GM18505 (cell line): ENCODE data around the gene NFAM1.

Source experiments
- ATAC-seq: cut with Tn5 transposase; IDR thresholded peaks from one replicate; pipeline ENCODE4 v1.9.1; 2021; ENCODE audit not compliant: unreplicated experiment
- POLR2A ChIP-seq: IDR thresholded peaks from 4 replicates; pipeline ENCODE4 v1.6.1; 2011; ENCODE audit warnings: borderline replicate concordance; ENCODE audit not compliant: insufficient read depth, insufficient read length; ENCODE audit errors: extremely low read depth

Gene NFAM1

DNA sequence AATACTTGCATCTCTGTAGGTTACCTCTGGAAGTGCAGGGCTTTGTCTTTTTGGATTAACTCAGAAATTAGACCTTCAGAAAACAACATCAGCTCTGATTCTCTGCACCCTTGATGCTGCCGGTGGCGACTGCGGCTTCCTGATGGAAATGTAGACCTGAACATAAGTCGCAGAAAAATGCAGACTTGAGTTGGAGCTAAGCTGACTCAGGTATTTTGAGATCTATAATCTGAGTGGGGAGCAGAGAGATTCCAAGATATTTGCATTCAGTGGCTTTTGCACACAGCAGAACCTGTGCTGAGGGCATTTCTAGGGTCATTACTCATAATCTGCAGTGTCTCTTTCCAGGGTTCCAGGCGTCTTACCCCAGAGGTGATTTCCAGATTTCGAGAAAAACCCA is 18.7 kb upstream of the NFAM1 start:
- no peak for ATAC-seq
- TF ChIP-seq POLR2A, result no peak

DNA sequence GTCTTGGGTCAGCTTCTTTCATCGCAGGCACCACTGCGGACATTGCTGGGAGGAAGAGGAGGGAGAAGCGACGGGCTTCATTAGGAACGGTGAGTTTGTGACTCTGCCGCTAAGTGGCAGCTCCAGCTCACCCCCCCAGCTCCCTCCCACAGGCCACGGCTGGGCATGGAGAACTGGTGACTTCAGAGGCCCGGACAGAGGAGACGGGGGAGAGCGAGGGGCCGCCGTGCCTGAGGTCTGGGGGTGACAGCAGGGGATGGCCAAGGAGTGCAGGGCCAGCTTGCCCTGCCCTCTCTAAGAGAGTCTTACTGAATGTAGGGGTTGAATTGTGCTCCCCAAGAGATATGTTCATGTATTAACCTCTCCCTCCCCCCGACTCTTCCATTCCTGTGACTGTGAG is 13.9 kb upstream of the NFAM1 start:
- no peak for TF ChIP-seq POLR2A
- no peak for ATAC-seq

DNA sequence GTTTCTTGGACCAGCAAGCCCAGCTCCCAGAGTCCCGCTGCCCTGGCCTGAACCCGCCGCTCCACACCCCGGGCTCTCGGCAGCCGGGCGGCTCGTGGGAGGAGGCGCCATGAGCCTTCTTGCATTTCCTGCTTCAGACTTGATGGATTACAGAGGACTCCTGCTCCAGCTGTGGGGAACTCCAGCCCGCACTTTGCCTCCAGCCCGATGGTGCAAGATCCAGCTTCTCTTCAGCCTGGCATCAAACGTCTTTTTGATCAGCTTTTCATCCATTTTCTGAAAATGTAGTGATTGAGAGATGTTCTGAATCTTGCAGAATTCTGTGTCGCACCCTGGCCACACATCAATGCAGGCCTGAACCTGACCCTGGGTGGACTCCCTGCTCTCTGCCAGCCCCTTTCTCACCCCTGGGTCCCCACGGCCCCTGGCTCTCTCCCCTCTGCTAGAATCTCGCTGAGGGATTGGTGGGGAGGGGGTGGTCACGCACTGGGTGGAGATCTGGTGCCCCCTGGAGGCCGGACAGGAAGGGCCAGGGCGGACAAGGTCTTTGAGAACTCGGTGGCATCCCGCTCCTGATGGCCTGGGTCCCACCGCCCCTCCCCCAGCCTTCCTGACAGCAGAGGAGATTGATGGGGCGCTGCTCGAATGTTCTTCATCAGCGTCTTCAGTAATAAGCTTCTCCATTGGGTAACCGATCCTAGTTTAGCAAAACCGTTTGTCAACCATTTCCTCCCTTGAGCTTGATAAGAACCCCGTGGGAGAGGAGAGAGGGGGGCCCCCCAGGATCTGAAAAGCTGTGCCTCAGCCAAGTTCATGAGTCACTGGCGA is 12.1 kb upstream of the NFAM1 start:
- peak; percentile 52 for TF ChIP-seq POLR2A
- ATAC-seq, result no peak

DNA sequence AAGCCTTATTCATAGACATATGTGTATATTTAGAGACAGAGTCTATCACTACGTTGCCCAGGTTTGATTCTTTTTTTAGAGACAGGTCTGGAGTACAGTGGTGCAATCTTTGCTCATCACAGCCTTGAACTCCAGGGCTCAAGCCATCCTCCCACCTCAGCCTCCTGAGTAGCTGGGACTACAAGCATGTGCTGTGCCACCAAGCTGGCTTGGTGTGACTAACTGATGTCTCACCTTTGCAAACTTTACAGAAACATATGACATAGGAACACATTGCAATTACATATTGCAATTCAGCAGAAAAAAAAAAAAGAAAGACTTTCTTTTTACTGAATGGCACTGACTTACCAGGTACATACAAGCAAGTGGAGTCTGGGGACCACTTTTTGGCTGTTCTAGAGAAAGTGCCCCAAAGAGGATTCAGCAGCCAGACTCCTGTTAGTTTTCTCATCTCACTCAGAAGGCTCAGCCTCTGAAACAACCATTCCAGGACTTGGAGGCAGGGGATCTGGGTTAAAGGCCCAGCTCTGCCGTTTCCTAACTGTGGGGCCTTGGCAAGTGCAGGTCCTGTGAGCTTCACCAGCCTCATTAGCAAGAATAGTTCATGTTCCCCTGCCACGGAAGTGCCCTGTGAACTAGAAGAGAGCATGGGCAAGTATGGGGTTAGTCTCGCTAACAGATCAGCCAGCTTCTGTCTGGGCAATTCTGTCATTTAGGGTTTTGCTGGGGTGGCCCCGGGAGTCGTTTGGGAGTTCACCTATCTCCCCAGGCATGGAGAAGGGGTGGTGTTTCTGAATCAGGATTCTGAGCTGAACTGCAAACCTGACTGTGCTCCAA is 11.3 kb upstream of the NFAM1 start:
- TF ChIP-seq POLR2A, result no peak
- ATAC-seq, result no peak

DNA sequence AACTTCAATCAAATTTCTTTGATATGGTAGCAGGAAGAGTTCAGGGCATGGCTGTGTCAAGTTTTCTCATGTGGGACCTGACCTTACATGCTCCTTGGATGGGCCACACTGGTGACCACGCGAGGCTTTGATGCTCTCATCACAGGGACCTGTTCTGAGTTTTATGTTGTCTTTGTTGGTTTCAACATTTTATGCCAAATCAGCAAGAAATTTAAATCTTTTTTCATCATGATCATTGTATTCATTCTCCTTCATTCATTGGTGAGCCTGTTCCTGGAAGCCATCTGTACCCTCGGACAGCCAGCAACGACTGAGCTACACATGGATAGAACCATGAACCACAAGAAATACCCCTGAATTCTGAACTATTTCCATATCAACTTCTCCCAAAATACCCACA is 10.5 kb upstream of the NFAM1 start:
- no peak for ATAC-seq
- no peak for TF ChIP-seq POLR2A

DNA sequence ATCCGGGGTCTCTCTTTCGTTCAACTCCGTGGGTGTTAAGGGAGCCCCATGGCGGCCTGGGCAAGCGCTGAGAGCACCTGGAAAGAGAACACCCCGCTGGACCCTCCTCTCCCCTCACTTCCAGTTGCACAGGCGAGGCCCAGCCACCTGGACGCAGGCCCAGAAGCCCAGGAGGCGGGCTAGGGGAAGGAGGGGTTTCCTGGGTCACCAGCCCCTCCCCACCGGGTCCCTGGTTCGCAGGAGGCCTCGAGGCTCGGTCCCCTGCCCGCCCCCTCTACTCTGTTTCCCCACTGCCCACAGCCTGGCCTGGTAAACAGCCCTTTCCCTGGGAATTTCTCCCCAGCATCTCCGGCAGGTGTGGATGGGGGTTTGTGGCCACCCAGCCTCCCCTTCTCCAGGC is 8.5 kb upstream of the NFAM1 start:
- TF ChIP-seq POLR2A, result no peak
- ATAC-seq, result no peak

DNA sequence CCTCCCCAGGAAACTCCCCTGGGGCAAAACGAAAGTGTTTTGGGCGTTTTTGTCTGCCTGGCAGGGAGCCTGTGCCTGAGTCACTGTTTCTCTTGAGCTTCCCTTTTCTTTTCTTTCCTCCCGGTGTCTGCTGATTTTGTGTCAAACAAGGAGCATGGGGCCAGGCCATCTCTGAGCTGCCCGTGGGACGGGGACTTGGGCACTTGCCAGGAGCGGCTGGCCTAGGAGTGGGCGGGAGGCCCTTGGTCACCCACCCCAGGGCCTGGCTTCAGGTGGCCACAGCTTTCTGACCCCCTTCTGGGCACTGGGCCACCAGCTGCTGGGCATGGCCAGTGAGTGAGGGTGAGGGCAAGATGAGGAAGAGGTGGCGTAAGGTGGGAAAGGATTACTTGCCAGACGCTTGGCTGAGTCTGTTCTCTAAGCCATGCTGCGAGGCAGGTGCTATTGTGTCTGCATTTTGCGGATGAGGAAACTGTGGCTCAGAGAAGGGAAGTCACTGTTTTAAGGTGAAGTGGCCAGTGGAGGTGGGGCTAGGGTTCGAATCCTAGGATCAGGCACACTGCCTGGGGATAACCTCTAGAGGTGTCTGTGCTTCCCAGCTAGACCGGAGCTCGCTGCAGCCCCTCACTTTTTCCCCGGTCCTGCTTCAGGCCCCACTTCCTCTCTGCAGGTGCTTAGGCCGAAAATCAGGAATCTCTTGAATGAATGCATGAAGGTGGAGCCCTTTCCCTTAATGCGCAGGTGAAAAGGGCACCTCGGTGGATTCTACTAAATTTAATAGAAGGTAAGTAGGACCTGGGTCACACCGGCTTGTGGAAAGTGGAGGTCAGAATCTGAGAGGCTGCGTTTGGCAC is 7.8 kb upstream of the NFAM1 start:
- no peak for TF ChIP-seq POLR2A
- no peak for ATAC-seq

DNA sequence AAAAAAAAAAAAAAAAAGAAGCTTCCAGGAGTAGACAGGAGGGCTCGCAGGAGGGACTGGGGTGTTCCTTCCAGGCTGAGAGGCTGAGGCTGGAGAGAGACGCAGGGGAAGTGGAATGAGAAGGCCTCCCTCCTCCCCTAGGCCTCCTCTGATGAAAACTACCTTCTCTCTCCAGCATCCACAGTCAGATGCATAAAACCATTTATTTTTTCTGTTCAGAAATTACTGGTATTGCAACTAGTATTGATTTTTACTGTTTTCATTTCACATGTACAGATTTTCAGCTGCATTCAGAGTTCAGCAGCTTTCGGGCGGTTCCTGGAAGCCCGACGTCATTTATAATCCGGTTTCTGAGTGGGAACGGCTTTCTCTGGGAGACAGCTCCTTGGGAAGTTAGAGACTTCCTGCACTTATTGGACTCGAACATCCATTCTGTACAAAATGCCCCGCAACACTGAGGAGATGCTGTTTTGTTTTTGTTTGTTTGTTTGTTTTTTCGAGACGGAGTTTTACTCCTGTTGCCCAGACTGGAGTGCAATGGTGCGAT is 6.9 kb upstream of the NFAM1 start:
- no peak for ATAC-seq
- TF ChIP-seq POLR2A, result no peak

DNA sequence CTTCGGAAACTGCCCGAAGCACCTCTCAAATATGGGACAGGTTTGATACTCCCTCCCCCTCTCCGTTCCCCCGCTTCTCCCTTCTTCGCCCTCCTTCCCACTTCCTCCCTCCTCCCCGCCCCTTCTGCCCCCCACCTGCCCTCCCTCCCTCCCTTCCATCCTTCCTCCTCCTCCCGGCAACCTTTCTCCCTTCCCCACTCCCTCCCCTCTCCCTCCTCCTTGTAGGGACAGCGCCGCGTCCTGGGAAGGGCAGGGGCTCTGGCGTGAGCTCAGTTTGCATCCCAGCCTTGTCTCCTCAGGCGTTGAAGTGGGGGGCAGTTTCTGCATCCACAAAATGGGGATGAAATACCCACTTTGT is 6.1 kb upstream of the NFAM1 start:
- no peak for ATAC-seq

DNA sequence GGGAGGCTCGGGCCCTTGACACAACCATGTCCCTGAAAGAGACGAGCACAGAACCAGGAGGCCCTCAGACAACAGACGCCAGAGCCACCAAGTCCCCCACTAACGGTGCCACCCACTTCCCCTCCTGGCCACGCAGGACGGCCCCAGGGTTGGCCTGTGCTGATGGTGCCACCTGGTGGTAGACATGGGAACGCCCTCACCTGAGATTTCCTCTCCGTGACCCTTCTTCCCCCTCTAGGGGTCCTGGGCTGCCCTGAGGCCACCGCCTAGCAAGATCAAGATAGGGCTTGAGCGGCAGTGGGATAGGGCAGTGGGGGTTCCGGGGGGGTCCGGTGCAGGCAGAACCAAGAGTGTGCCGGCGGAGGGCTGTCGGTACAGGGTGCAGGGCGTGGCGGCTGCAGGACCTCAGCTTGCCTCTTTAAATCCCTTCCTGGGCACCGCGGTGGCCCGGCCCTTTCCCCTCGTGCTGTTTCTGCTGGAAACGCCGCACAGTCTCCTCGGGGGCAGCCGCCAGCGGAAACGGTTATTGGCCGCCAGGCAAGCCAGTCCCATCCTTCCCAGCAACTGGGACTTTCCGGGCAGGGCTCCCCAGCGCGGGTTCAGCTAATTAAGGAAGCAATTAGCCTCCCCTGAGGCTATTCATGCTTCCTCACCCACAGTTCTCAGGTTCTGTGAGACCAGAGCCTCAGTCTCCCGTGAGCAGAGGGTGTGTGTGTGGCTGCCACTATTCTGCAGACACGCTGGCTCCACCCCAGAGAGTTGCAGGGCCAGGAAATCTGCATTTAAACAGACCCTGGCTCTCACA is 5.5 kb upstream of the NFAM1 start:
- peak; percentile 60 for ATAC-seq
- TF ChIP-seq POLR2A, result peak; percentile 36

More for the DNA sequence above, 6.1 kb upstream of the NFAM1 start:
- TF ChIP-seq POLR2A, result no peak

DNA sequence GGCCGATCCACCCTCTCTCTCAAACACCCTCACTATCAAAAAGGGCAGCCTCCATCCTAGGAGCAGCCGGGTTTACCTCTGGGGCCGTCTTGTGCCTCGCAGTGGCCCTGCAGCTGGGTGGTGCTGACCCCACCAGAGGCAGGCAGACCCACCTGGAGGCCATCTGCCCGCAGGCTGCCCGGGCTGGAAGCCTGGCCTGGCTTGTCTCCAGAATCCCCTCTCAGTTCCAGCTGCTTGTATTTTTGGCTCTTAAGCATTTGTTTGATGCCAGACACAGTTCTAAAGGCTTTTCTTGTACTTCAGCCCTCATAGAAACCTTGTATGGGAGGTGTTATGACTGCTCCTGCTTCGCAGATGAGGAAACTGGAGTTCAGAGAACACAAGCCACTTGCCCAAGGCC is 4.2 kb upstream of the NFAM1 start:
- ATAC-seq, result no peak
- no peak for TF ChIP-seq POLR2A

DNA sequence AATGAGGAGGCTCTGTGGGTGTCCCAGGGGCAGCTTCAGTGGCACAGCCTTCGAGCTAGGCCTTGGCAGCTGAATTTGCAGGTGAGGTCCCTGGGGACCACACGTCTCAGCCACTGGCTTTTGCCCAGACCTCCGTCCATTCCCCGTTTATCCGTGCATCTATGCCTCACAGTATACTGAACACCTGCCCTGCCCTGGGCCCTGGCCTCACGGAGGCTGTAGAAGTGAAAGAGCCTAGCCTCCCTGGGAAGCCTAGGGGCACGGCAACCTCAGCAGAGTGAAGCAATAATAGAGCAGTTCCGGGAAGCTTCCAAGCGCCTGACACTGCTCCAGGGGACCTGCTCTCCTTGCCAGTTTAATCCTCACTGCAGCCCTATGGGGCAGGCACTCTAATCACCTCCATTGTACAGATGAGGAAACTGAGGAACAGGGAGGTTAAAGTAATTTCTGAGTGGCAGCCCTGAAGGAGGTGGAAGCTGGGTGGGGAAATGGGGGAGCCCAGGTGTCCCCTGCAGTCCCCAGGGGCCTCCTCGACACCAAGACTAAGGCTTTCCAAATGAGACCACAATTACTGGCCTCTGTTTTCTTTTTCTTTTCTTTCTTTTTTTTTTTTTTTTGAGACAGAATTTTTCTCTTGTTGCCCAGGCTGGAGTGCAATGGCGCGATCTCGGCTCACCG is 2.7 kb upstream of the NFAM1 start:
- no peak for TF ChIP-seq POLR2A
- no peak for ATAC-seq
